Activated T-helper 1 cell treated with anti-CD3 and anti-CD28 coated beads, Interleukin-12 subunit alpha, Interleukin-12 subunit beta, Interleukin-2, Interleukin-4 antibody, amounts not matched to agents 30 ng/mL and 10 ng/mL and 1 ng/mL, durations not matched to agents 14 hours and 24 hours and 36 hours (primary cell): ENCODE data around the gene ADAM8. TPM values are rescaled to one million over a fixed set of nuclear protein-coding genes. Genes with fewer than 3 reads are reported as not detected.
"Not testable (repeated sequence)": the region's sequence is repeated elsewhere in the genome, so short reads cannot be mapped to it uniquely, and the experiment has no call there.

ENCODE experiments used
- DNase-seq: peaks from one replicate; pipeline ENCODE4 v3.0.0; 2021; ENCODE audit warnings: low spot score
- H3K27ac Mint-ChIP-seq: one replicate; pipeline ENCODE4 v1.8.0; 2021; ENCODE audit warnings: mild to moderate bottlenecking, mixed read lengths
- H3K27me3 Mint-ChIP-seq: one replicate; pipeline ENCODE4 v1.8.0; 2022; ENCODE audit warnings: mild to moderate bottlenecking, moderate library complexity, mixed read lengths; ENCODE audit not compliant: insufficient read depth
- H3K36me3 Mint-ChIP-seq: one replicate; pipeline ENCODE4 v1.8.0; 2021; ENCODE audit warnings: low read depth, mixed read lengths
- H3K4me1 Mint-ChIP-seq: one replicate; pipeline ENCODE4 v1.8.0; 2021; ENCODE audit warnings: low read depth, mixed read lengths
- H3K4me3 Mint-ChIP-seq: one replicate; pipeline ENCODE4 v1.8.0; 2021; ENCODE audit warnings: mild to moderate bottlenecking, moderate library complexity, mixed read lengths
- H3K9me3 Mint-ChIP-seq: one replicate; pipeline ENCODE4 v1.8.0; 2021; ENCODE audit warnings: mixed read lengths
- intact Hi-C: fragments of 100-400 bp; cut with micrococcal nuclease; formaldehyde crosslinking; loops from one replicate; pipeline ENCODE4 v1.15.1; 2024
- total RNA-seq: library from RNA; stranded (reverse); gene quantifications from 2 replicates; pipeline ENCODE4 v1.2.3, GENCODE V29; 2022

ADAM8 gene
- total RNA-seq, 1 donor from 2014 or later = 138 TPM

DNA sequence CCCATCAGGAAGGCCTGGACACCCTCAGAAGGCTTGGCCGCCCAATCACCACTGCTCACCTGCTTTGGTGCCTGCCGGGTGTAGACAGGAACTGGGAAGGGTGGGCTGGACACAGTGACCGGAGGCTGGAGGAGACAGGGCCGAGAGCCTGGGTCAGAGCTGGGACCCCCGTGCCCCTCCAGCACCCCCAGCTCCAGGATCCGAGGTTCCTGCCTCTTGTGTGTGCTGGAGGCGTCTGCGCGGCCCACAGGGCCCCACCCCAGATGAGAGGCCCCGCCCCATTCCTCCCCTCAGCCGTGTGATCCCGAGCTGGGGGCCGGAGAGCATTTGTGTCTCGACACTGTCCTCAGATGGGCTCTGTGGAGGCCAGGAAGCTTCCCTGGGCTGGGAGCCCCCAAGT lies 9.4 kb downstream of the ADAM8 start:
- Mint-ChIP-seq H3K9me3 (no peaks in the 10 kb centered on the region), H3K4me1 (peaks cover 34% of the 10 kb centered on the region), H3K36me3 (peaks cover 20% of the 10 kb centered on the region), H3K27ac (no peak overlapping the region), H3K27me3 (no peaks in the 10 kb centered on the region), H3K4me3 (no peak overlapping the region)
- intact Hi-C loops = no loop called here
- DNase-seq = no peak

DNA sequence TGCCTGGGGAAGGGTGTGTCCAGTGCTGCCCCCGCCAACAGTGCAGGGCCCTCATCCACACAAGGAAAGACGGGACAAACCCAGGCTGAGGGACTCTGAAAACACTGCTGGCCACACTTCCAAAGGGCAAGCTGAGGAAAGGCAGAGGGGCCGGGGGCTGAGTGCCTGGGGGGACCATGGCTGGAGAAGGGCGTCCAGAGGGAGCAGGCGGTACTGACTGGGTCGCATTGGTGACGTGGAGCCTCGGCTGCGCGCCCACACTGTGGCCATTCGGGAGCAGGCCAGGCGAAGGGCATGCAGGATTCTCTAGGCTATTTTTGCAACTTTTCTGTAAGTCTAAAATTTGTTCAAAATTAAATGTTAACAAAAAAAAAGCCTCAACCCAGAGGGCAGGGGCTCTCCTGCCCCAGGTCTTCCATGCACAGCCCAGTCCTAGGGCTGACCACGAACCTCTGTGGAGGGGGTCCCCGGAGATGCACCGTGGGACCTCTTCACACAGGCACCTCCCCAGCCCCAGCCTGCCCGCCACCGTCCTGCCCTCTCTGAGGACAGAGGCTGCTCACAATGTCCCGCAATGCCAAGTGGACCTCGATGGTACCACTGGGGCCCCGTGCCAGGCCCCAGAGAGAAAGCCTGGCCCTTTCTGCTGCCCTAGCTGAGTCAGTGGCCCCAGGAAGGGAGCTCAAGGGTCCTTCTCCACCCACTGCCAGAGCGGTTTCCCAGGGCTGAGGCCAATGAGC lies 10.4 kb downstream of the ADAM8 start:
- no peak for DNase-seq
- no peaks in the 10 kb centered on the region for H3K27me3 Mint-ChIP-seq
- intact Hi-C loops = no loop called here
- no peak overlapping the region for H3K27ac Mint-ChIP-seq
- peaks cover 14% of the 10 kb centered on the region for H3K36me3 Mint-ChIP-seq
- no peak overlapping the region for H3K4me3 Mint-ChIP-seq
- H3K4me1 Mint-ChIP-seq = peaks cover 35% of the 10 kb centered on the region
- H3K9me3 Mint-ChIP-seq = no peaks in the 10 kb centered on the region

DNA sequence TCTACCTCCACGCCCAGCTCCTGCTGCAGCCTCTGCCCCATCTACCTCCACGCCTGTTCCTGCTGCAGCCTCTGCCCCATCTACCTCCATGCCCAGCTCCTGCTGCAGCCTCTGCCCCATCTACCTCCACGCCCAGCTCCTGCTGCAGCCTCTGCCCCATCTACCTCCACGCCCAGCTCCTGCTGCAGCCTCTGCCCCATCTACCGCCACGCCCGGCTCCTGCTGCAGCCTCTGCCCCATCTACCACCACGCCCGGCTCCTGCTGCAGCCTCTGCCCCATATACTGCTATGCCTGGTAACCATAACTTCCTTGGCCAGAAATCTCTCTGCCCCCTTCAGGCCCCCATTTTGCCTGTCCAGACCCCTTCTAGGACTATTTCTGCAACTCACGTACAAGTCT lies 11.6 kb downstream of the ADAM8 start:
- H3K36me3 Mint-ChIP-seq = peaks cover 14% of the 10 kb centered on the region
- H3K9me3 Mint-ChIP-seq, DNase-seq, H3K27ac Mint-ChIP-seq, H3K27me3 Mint-ChIP-seq, intact Hi-C loops: not testable (repeated sequence)
- peaks cover 44% of the 10 kb centered on the region for H3K4me1 Mint-ChIP-seq
- peak overlapping the region; percentile 37 for H3K4me3 Mint-ChIP-seq

DNA sequence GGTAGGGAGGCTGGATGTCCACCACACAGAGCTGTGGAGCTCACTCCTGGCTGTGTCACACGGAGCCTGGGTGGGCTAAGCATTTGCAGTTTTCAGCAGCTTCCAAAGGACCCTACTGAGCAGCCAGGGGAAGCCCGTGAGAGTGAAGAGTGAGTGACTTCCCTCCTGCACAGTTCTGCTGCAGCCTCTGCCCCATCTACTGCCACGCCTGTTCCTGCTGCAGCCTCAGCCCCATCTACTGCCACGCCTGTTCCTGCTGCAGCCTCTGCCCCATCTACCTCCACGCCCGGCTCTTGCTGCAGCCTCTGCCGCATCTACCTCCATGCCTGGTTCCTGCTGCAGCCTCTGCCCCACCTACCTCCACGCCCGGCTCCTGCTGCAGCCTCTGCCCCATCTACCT lies 12.2 kb downstream of the ADAM8 start:
- intact Hi-C loops = loop anchor here (5.0 kb wide), 1 partner anchor 113 kb away; the partner anchor contains the start of gene PAOX
- peak overlapping the region; percentile 48 for H3K27ac Mint-ChIP-seq
- DNase-seq = peak; percentile 40
- H3K27me3 Mint-ChIP-seq = no peaks in the 10 kb centered on the region
- H3K4me3 Mint-ChIP-seq = peak overlapping the region; percentile 13
- H3K9me3 Mint-ChIP-seq = no peaks in the 10 kb centered on the region
- peaks cover 14% of the 10 kb centered on the region for H3K36me3 Mint-ChIP-seq
- peaks cover 50% of the 10 kb centered on the region for H3K4me1 Mint-ChIP-seq

DNA sequence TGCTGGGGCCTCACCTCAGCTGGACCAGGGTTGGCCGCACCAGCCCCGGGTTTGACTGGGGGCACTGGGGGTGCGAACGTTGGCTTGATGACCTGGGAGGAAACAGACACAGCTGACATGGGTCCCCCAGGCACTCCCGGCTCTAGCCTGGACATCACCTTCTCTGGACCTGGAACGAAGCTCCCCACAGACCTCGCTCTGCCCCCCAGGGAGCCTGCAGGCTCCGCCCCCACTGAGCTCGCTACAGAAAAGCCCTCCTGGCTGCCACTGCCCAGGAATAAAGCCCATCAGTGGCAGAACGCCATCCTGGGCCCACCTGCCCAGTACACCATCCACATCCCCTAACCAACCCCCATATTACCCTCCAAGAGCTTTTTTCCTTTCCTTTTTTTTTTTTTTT lies 13.0 kb downstream of the ADAM8 start:
- intact Hi-C loops = loop anchor here (5.0 kb wide), 1 partner anchor 114 kb away; the partner anchor contains the start of gene PAOX
- Mint-ChIP-seq H3K9me3 (no peaks in the 10 kb centered on the region), H3K4me3 (peak overlapping the region; percentile 26), H3K27ac (no peak overlapping the region), H3K4me1 (peaks cover 56% of the 10 kb centered on the region), H3K27me3 (peaks cover 2% of the 10 kb centered on the region), H3K36me3 (peaks cover 14% of the 10 kb centered on the region)
- no peak for DNase-seq

DNA sequence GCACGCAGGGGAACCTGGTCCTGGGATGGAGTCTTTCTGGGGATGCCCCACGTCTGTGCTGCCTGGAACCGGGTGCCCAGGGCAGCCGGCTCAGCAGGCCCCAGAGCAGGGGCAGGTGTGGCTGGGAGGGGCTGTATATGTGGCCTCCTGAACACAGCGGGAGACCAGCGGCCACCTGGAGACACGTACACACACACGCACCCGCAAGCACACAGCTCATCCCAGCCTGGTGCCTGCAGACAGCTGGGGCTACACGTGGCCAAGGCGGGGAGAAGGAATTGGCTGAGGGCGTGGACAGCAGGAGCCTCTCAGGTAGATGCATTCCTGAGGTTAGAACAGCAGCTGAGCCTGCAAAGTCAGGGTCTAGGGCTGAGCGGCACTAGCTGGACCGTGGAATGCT lies 14.0 kb downstream of the ADAM8 start:
- Mint-ChIP-seq H3K4me1 (peaks cover 56% of the 10 kb centered on the region), H3K4me3 (peak overlapping the region; percentile 15), H3K27me3 (peaks cover 2% of the 10 kb centered on the region), H3K36me3 (peaks cover 14% of the 10 kb centered on the region), H3K9me3 (no peaks in the 10 kb centered on the region), H3K27ac (peak overlapping the region; percentile 34)
- no peak for DNase-seq
- intact Hi-C loops = loop anchor here (1.0 to 5.0 kb wide), 3 partner anchors 95 to 725 kb away; partner anchors contain the start of genes INPP5A and PAOX

DNA sequence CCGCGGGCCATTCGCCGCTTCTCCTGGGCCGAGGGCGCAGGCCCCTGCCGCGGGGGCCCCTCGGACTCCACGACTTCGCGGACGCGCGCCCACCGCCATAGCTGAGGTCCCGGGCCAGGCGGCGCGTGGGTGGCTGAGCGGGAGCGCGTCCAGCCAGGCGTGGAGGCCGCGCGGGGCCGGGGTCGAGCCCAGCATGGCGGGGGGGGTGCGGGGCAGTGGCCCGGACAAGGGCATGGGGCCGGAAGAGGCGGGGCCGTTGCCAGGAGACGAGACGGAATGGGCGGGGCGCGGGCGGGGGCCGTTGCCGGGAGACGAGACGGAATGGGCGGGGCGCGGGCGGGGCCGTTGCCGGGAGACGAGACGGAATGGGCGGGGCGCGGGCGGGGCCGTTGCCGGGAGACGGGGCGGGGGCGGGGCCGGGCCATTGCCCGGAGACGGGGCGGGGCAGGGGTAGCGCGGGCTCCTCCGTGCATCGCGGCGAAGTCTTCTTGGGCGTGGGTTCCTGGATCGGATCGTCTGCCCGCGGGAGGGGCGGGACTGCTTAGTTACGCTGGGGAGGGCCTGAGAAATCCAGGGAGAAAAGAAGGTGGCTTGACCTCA lies 14.8 kb downstream of the ADAM8 start:
- H3K4me1 Mint-ChIP-seq = peaks cover 56% of the 10 kb centered on the region
- H3K27me3 Mint-ChIP-seq = peaks cover 5% of the 10 kb centered on the region
- intact Hi-C loops = loop anchor here (1.0 to 5.0 kb wide), 4 partner anchors 13 to 725 kb away; partner anchors contain the start of genes INPP5A and PAOX
- no peaks in the 10 kb centered on the region for H3K9me3 Mint-ChIP-seq
- DNase-seq = peak; percentile 76
- H3K4me3 Mint-ChIP-seq = peak overlapping the region; percentile 65
- H3K27ac Mint-ChIP-seq = peak overlapping the region; percentile 48
- peaks cover 14% of the 10 kb centered on the region for H3K36me3 Mint-ChIP-seq

DNA sequence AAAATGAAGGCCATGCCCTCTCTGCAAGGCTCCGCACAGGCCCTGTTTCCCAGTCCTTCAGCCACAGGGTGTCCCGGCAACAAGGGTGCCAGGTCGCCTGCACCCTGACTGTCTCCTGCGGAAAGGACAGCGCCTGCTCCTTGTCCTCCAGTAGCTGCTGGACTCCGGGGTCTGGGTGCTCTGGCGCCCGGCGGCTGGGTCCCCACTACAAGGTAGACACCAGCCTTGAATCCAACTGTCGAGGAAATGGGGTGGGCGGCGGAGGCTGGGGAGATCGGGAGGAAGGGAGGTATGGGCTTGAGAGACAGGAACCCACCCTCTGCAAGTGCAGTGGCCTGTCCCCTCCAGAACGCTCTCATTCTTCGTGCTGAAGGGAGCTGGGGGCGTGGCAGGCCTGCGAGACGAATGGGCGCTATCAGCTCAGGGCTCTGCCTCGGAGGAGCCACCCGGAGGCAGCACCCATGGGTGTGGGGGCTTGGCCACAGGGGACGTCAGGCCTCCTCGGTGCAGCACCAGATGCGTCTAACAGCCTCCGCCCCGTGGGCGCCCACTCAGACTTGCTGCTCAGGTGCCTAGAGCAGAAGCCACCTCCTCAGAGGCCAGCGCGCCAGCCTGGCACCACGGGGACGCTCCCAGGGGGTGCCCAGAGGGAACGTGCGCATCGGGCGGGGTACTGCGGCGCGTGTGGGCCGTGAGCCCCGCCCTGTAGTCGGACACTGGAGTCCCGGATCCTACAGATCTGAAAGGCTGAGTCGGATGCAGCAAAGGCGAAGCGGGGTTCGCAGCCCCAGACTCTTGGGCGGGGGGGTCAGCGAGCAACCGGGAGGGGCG lies 15.6 kb downstream of the ADAM8 start:
- Mint-ChIP-seq H3K27ac (peak overlapping the region; percentile 92), H3K4me3 (peak overlapping the region; percentile 80), H3K4me1 (peaks cover 56% of the 10 kb centered on the region), H3K36me3 (peaks cover 14% of the 10 kb centered on the region), H3K9me3 (no peaks in the 10 kb centered on the region), H3K27me3 (peaks cover 5% of the 10 kb centered on the region)
- intact Hi-C loops = loop anchor here (1.0 to 5.0 kb wide), 2 partner anchors 14 to 116 kb away; partner anchors contain the start of gene PAOX
- peak; percentile 46 for DNase-seq

DNA sequence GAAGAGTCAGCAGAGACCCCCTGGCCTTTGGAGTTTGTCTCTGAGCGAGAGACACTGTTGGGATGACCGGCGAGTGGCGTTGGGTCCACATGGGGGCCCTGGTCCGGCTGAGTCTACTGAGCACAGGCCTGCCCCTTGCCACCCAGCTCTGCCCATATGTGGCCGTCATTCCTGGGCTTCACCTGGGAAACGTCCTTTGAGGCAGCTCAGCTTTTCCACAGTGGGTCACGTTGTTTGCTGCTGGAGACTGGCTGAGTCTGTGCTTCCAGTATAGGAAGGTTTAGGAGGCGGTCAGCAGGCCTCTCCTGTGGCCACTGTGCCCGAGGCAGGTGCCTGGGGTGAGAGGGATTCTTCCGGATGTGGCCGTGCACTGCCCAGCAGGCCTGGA lies 17.1 kb downstream of the ADAM8 start:
- peaks cover 43% of the 10 kb centered on the region for H3K4me1 Mint-ChIP-seq
- peaks cover 5% of the 10 kb centered on the region for H3K27me3 Mint-ChIP-seq
- H3K4me3 Mint-ChIP-seq = peak overlapping the region; percentile 80
- intact Hi-C loops = loop anchor here (1.0 kb wide), 4 partner anchors 50 to 297 kb away; partner anchors contain the start of gene MTG1
- H3K9me3 Mint-ChIP-seq = no peaks in the 10 kb centered on the region
- H3K27ac Mint-ChIP-seq = peak overlapping the region; percentile 96
- H3K36me3 Mint-ChIP-seq = peaks cover 7% of the 10 kb centered on the region
- DNase-seq = no peak

DNA sequence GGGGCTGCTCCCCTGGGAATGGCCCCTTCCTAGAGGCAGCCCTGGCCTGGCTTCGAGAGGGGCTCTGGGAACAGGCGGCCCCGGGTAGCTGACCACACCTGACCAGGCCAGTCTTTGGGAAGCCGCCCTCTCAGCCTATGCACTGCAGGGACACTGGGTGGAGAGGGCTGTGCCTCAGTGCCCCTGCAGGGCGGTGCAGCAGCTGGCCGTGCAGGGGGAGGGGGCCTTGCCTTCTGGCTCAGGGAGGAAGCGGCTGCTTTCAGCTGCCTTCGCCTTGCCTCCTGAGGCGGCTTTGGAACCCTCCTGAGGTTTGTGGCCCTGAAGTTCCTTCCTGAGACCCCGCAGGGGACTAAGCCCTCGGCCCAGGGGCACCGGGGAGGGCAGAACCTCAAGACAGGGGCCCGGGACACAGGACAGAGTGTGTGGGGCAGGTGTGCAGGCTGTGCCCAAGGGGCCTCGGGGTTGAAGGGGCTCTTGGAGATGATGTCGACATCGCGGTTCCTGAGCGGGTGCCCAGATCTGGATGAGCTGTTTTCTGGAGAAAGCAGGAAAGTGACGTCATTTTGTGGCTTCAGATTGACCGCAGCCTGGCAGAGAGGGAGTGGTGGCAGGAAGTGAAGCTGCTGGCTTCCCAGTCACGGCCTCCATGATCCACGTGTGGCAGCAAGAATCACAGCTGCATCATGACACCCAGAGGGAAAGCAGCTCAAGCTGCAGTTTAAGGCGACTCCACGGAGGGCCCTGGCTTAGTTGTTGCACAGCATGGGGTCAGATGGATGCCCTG lies 17.7 kb downstream of the ADAM8 start:
- Mint-ChIP-seq H3K9me3 (no peaks in the 10 kb centered on the region), H3K4me3 (peak overlapping the region; percentile 80), H3K36me3 (peaks cover 3% of the 10 kb centered on the region), H3K27me3 (peaks cover 5% of the 10 kb centered on the region), H3K4me1 (peaks cover 38% of the 10 kb centered on the region), H3K27ac (peak overlapping the region; percentile 96)
- peak; percentile 79 for DNase-seq
- intact Hi-C loops = loop anchor here (1.0 kb wide), 4 partner anchors 50 to 297 kb away; partner anchors contain the start of gene MTG1

DNA sequence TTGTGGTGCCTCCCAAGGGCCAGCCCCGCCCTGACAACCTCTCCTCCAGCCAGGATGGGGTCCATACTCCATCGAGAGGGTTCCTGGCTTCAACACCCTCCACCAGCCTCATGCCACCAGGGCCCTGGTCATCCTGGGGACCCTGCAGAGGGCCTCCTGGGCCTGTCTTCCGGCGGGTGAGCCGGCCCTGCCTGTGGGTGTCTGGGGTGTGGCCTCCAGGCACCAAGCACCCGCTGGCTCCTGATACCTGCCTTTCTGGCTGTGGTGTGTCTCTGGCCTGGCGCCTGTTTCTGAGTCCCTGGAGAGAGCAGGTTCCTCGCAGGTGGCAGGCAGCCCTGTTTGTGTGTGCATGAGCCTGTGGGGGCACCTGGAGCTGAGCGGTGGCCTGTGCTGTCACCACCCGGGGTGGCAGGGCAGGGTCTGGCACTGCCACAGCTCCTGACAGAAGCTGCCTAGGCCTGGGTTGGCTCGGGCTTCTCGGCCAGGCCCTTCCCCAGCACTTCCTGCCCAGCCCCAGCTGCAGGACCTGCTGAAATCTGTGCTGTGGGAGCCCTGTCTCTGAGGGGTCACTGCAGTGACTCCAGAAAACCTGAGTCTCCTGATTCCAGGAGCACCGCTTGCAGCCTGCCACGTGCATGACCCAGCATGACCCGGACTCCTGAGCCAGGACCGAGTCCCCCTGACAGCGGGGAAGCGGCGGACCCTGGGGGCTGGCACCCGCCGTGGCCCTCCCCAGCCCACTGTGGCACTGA lies 18.4 kb downstream of the ADAM8 start:
- intact Hi-C loops = no loop called here
- Mint-ChIP-seq H3K36me3 (peaks cover 1% of the 10 kb centered on the region), H3K27ac (peak overlapping the region; percentile 67), H3K27me3 (peaks cover 5% of the 10 kb centered on the region), H3K9me3 (no peaks in the 10 kb centered on the region), H3K4me3 (peak overlapping the region; percentile 11), H3K4me1 (peaks cover 31% of the 10 kb centered on the region)
- DNase-seq = no peak
